Neuronal stem cell (in vitro differentiated cells): ENCODE data around the gene RFX4.

Experiments
- DNase-seq: peaks from one replicate; pipeline ENCODE4 v3.0.0-alpha.2; 2013; ENCODE audit warnings: low spot score
- H2AFZ ChIP-seq: one replicate; pipeline ENCODE4 v1.6.1; 2013; ENCODE audit warnings: mild to moderate bottlenecking, low read length, inconsistent platforms
- H2AK5ac ChIP-seq: 2 replicates; pipeline ENCODE4 v1.6.1; 2013; ENCODE audit warnings: low read depth, mild to moderate bottlenecking, inconsistent platforms, low read length, moderate library complexity, mixed read lengths
- H2BK120ac ChIP-seq: 2 replicates; pipeline ENCODE4 v1.6.1; 2013; ENCODE audit warnings: low read depth, mild to moderate bottlenecking, inconsistent platforms, low read length, moderate library complexity, mixed read lengths
- H2BK12ac ChIP-seq: one replicate; pipeline ENCODE4 v1.6.1; 2013; ENCODE audit warnings: low read length, inconsistent platforms
- H2BK15ac ChIP-seq: 2 replicates; pipeline ENCODE4 v1.6.1; 2013; ENCODE audit warnings: mild to moderate bottlenecking, low read length, inconsistent platforms, mixed read lengths
- H2BK5ac ChIP-seq: one replicate; pipeline ENCODE4 v1.6.1; 2013; ENCODE audit warnings: inconsistent platforms, mild to moderate bottlenecking, low read length, moderate library complexity
- H3K14ac ChIP-seq: one replicate; pipeline ENCODE4 v1.6.1; 2013; ENCODE audit warnings: low read length, inconsistent platforms
- H3K18ac ChIP-seq: 2 replicates; pipeline ENCODE4 v1.6.1; 2013; ENCODE audit warnings: low read length, inconsistent platforms
- H3K23ac ChIP-seq: 2 replicates; pipeline ENCODE4 v1.6.1; 2013; ENCODE audit warnings: low read depth, mild to moderate bottlenecking, mixed read lengths, low read length, inconsistent platforms; ENCODE audit not compliant: poor library complexity
- H3K27ac ChIP-seq: replicated peaks from 3 replicates; pipeline ENCODE4 v1.5.1; 2013; ENCODE audit warnings: low read length, inconsistent platforms
- H3K27me3 ChIP-seq, 3 experiments: 2 replicates each; pipeline ENCODE4 v1.6.1; 2013; ENCODE audit warnings: low read length in 3 of 3, mild to moderate bottlenecking in 2 of 3, inconsistent platforms in 1 of 3, low read depth in 1 of 3, mixed read lengths in 1 of 3, moderate library complexity in 1 of 3; ENCODE audit not compliant: control insufficient read depth in 3 of 3, insufficient read depth in 3 of 3
- H3K36me3 ChIP-seq, 2 donors: replicated peaks in 1 of 2; 2 replicates each; pipeline ENCODE4 v1.6.1; 2013; ENCODE audit warnings: low read length in 2 of 2; ENCODE audit not compliant: control insufficient read depth in 2 of 2, insufficient read depth in 2 of 2
- H3K4ac ChIP-seq: 2 replicates; pipeline ENCODE4 v1.6.1; 2013; ENCODE audit warnings: inconsistent platforms, mild to moderate bottlenecking, low read length, moderate library complexity
- H3K4me1 ChIP-seq, 2 donors: 1 replicate in 1 of 2; 2 replicates in 1 of 2; pipeline ENCODE4 v1.6.1; 2013; ENCODE audit warnings: low read length in 2 of 2, low read depth in 1 of 2; ENCODE audit not compliant: control insufficient read depth in 2 of 2, insufficient read depth in 1 of 2
- H3K4me2 ChIP-seq: one replicate; pipeline ENCODE4 v1.6.1; 2013; ENCODE audit warnings: mild to moderate bottlenecking, low read length, inconsistent platforms; ENCODE audit not compliant: insufficient read depth, poor library complexity, severe bottlenecking
- H3K4me3 ChIP-seq, 2 donors: 2 replicates each; pipeline ENCODE4 v1.5.1; 2013; ENCODE audit warnings: low read length in 2 of 2, mild to moderate bottlenecking in 2 of 2, inconsistent platforms in 1 of 2, moderate library complexity in 1 of 2
- H3K79me1 ChIP-seq: one replicate; pipeline ENCODE4 v1.6.1; 2013; ENCODE audit warnings: low read depth, mild to moderate bottlenecking, inconsistent platforms, low read length, moderate library complexity
- H3K9ac ChIP-seq: one replicate; pipeline ENCODE4 v1.6.1; 2013; ENCODE audit warnings: mild to moderate bottlenecking, low read depth, low read length, inconsistent platforms; ENCODE audit not compliant: poor library complexity
- H3K9me3 ChIP-seq, 2 donors: replicated peaks in 1 of 2; 2 replicates each; pipeline versions ENCODE3 to v1.6.1; 2013; ENCODE audit warnings: low read length in 2 of 2, mild to moderate bottlenecking in 2 of 2, inconsistent platforms in 1 of 2, low read depth in 1 of 2, mixed read lengths in 1 of 2, moderate library complexity in 1 of 2; ENCODE audit not compliant: control insufficient read depth in 2 of 2, insufficient read depth in 1 of 2
- H4K8ac ChIP-seq: one replicate; pipeline ENCODE4 v1.6.1; 2013; ENCODE audit warnings: low read depth, mild to moderate bottlenecking, inconsistent platforms, low read length, moderate library complexity
- H4K91ac ChIP-seq: one replicate; pipeline ENCODE4 v1.6.1; 2013; ENCODE audit warnings: low read length, low read depth, mild to moderate bottlenecking, inconsistent platforms; ENCODE audit not compliant: poor library complexity
- WGBS, 2 donors: extraction: QIAGEN DNeasy Blood & Tissue Kit; methylation state at CpG; one replicate each; pipeline ENCODE4 v1.1.7; 2013; ENCODE audit warnings: missing lambda C conversion rate in 2 of 2, mixed read lengths in 1 of 2; ENCODE audit not compliant: insufficient read length in 2 of 2, insufficient replicate concordance in 1 of 2; ENCODE audit errors: extremely low coverage in 2 of 2; 5-methylcytosine and 5-hydroxymethylcytosine counted together

The RFX4 gene

DNA sequence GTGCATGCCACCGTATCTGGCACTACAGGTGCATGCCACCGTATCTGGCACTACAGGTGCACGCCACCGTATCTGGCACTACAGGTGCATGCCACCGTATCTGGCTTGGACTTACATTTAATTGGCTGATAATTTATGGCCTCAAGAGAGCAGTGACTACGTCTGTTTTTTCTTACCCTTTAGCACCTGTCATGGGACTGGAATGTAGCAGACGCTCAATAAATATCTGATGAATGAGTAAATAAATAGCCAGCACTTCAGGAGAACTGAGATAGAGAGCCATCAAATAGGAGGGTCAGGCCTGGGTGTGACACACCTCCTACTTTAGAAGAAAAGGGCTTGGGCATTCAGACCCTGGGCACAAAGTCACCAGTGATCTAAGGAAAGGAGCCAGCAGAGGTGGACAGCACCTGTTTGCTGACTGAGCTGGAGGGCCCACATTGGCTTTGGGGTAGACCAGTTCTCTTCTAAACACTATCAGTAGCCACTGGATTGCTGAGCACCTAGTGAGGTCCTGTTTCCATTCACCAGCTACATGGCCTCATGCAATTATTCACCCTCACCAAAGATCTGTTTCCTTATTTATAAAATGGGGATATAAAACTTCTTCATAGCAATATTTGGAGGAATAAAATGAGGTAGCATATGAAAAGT, 50.1 kb downstream of the RFX4 start:
- Histone ChIP-seq H4K91ac (no peak overlapping the region), H3K27me3 (no peaks in the 10 kb centered on the region), H2AFZ (no peak overlapping the region), H3K79me1 (no peaks in the 10 kb centered on the region), H3K4me1 (peaks cover 0 to 3% of the 10 kb centered on the region in 2 donors), H4K8ac (no peak overlapping the region), H3K14ac (no peak overlapping the region), H3K9ac (no peak overlapping the region), H3K23ac (no peak overlapping the region), H2BK120ac (no peak overlapping the region), H3K4ac (no peak overlapping the region), H3K9me3 (no peaks in the 10 kb centered on the region), H3K36me3 (peaks cover 0 to 100% of the 10 kb centered on the region in 2 donors), H3K4me2 (no peak overlapping the region), H3K4me3 (no peak overlapping the region), H2AK5ac (no peak overlapping the region), H2BK15ac (no peak overlapping the region), H2BK5ac (no peak overlapping the region), H3K27ac (no peak overlapping the region), H3K18ac (no peak overlapping the region), H2BK12ac (no peak overlapping the region)
- no CpG with 5 or more reads among the region's 7 CpGs for WGBS, 2 donors
- DNase-seq: no peak

DNA sequence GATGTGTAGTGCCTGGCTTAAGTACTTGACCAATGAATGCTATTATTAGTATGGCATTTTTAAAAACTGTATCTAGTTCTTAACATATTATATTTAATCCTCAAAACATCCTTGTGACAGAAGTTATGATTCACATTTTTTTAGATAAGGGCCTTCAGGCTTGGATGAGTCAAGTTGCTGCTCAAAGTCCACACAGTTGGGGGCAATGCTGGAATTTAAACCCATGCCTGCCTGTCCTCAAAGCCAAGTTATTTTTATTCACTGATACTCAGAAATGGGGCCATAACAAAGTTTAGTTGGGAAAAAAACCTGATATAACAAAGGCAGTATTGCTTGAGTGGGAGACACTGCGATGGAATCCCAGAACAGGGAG, 50.6 kb downstream of the RFX4 start:
- H3K27me3 ChIP-seq: no peaks in the 10 kb centered on the region
- H3K23ac ChIP-seq: no peak overlapping the region
- no peak overlapping the region for H2BK5ac ChIP-seq
- H4K91ac ChIP-seq: no peak overlapping the region
- H4K8ac ChIP-seq: no peak overlapping the region
- no peak overlapping the region for H2AFZ ChIP-seq
- DNase-seq: no peak
- H3K14ac ChIP-seq: no peak overlapping the region
- WGBS, 2 donors: no CpG with 5 or more reads among the region's 1 CpG
- peaks cover 0 to 3% of the 10 kb centered on the region in 2 donors for H3K4me1 ChIP-seq
- H2AK5ac ChIP-seq: no peak overlapping the region
- H3K27ac ChIP-seq: no peak overlapping the region
- H3K36me3 ChIP-seq: peaks cover 0 to 100% of the 10 kb centered on the region in 2 donors
- H3K9me3 ChIP-seq: no peaks in the 10 kb centered on the region
- no peak overlapping the region for H2BK15ac ChIP-seq
- no peak overlapping the region for H3K4ac ChIP-seq
- H3K4me3 ChIP-seq: no peak overlapping the region
- H3K4me2 ChIP-seq: no peak overlapping the region
- H2BK120ac ChIP-seq: no peak overlapping the region
- no peak overlapping the region for H3K9ac ChIP-seq
- no peak overlapping the region for H3K18ac ChIP-seq
- no peaks in the 10 kb centered on the region for H3K79me1 ChIP-seq
- no peak overlapping the region for H2BK12ac ChIP-seq

DNA sequence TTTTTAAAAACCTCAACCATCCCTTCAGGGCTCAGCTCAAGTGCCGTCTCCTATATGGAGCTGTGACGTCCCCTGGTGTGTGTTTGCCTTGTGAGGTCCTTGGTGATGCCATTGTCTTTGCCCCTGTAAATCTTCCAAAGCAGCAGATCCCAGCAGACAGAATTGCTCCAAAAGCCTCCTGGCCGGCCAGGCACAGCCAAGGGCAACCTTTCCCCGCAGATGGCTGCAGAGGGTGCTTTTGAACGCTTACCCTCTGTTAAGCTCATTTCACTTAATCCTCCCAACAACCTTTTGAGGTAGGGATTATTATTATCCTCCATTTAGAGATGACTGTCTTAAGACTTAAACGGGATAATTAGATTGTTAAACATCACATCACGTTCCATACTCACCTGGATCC, 51.4 kb downstream of the RFX4 start:
- no peak overlapping the region for H2AFZ ChIP-seq
- no CpG with 5 or more reads among the region's 7 CpGs for WGBS, 2 donors
- H3K36me3 ChIP-seq: peaks cover 0 to 100% of the 10 kb centered on the region in 2 donors

DNA sequence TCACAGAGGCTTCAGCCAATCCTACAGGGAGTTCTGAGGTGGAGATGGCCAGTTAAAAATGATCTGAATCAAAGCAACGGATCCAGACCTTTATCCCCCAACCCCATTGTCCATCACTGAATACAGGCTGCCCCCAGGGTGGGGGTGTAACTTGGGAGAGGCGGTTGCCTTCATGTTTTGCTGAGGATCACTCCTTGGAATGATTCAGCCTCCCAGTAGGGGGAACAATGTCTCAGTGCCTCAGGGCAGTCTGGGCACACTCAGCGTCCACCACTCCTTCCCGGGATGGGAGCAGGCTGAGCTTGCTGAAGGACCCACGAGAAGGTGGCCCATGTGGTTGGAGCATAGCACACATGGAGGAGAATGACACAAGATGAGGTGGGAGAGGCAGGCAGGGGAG, 60.2 kb downstream of the RFX4 start:
- H3K27ac ChIP-seq: no peak overlapping the region
- WGBS, 2 donors: no CpG with 5 or more reads among the region's 5 CpGs
- H3K14ac ChIP-seq: peak overlapping the region; percentile 40
- no peak overlapping the region for H2AFZ ChIP-seq
- H2BK15ac ChIP-seq: no peak overlapping the region
- H2BK120ac ChIP-seq: no peak overlapping the region
- no peak overlapping the region for H3K23ac ChIP-seq
- no peak overlapping the region for H4K91ac ChIP-seq
- H3K4ac ChIP-seq: no peak overlapping the region
- no peak overlapping the region for H2BK12ac ChIP-seq
- peak overlapping the region; percentile 84 for H3K18ac ChIP-seq
- H4K8ac ChIP-seq: no peak overlapping the region
- H3K27me3 ChIP-seq: no peaks in the 10 kb centered on the region
- H2AK5ac ChIP-seq: no peak overlapping the region
- no peak overlapping the region for H2BK5ac ChIP-seq
- DNase-seq: no peak
- no peaks in the 10 kb centered on the region for H3K79me1 ChIP-seq
- peak overlapping the region; percentile 54 for H3K9ac ChIP-seq
- H3K9me3 ChIP-seq: peaks cover 0 to 7% of the 10 kb centered on the region in 2 donors
- no peak overlapping the region for H3K4me3 ChIP-seq
- H3K36me3 ChIP-seq: peaks cover 0 to 99% of the 10 kb centered on the region in 2 donors
- no peak overlapping the region for H3K4me2 ChIP-seq
- H3K4me1 ChIP-seq: peaks cover 0 to 8% of the 10 kb centered on the region in 2 donors

More for the DNA sequence above, 51.4 kb downstream of the RFX4 start:
- Histone ChIP-seq H3K79me1 (no peaks in the 10 kb centered on the region), H3K4me1 (peaks cover 0 to 3% of the 10 kb centered on the region in 2 donors), H3K14ac (no peak overlapping the region), H3K23ac (no peak overlapping the region), H3K18ac (no peak overlapping the region), H2AK5ac (no peak overlapping the region), H3K9ac (no peak overlapping the region), H3K27me3 (no peaks in the 10 kb centered on the region), H2BK120ac (no peak overlapping the region), H2BK15ac (no peak overlapping the region), H3K4me2 (no peak overlapping the region), H2BK5ac (no peak overlapping the region), H3K27ac (no peak overlapping the region), H3K4me3 (no peak overlapping the region), H3K4ac (no peak overlapping the region), H2BK12ac (no peak overlapping the region), H4K91ac (no peak overlapping the region), H3K9me3 (no peaks in the 10 kb centered on the region), H4K8ac (no peak overlapping the region)
- DNase-seq: no peak
